Adrenal gland (tissue), 5 donors: ENCODE measurements around the gene TTC5.

ENCODE experiments used
- CTCF ChIP-seq, 6 experiments: fragments of 450-650 bp in 4 of 6; fragments of 200-600 bp in 2 of 6; sonication (generic) in 1 of 6; IDR thresholded peaks; 1 replicate in 5 of 6; 2 replicates in 1 of 6; pipeline versions ENCODE4 v1.5.1 to v1.8.0; 2016 to 2021; ENCODE audit warnings: antibody characterized with exemption in 6 of 6, mild to moderate bottlenecking in 2 of 6, moderate library complexity in 1 of 6
- POLR2A ChIP-seq, 2 donors: fragments of 450-650 bp; IDR thresholded peaks; one replicate each; pipeline ENCODE4 v1.6.1; 2017; ENCODE audit warnings: antibody characterized with exemption in 2 of 2, mild to moderate bottlenecking in 2 of 2, moderate library complexity in 1 of 2
- donor health status: DM: no; HTN: no; CAD: no.

GRCh38 chr14:20277409-20277808, 28.3 kb downstream of the TTC5 start:
- TF ChIP-seq CTCF (IDR thresholded peaks at IDR 0.05) (no peak), POLR2A (IDR thresholded peaks at IDR 0.05) (no peak)
